ENCODE results near the gene GDF15.
"Not testable (repeated sequence)": the region's sequence is repeated elsewhere in the genome, so short reads cannot be mapped to it uniquely, and the experiment has no call there.

The GDF15 gene

DNA sequence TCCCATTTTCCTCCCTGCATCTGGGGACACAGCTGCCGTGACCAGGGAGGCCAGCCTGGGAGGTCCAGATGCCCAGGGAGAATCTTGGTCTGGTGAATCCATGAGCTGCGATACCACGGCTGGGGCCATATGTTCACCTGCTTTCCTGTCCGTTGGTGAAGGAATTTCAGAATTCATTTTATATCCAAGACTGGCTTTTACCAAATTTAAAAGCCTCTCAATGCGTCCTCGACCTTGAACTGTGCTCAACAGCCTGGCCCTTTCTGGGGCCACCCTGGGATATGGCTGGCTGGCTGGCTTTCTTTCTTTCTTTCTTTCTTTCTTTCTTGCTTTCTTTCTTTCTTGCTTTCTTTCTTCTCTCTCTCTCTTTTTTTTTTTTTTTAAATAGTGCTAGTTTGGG is 22.2 kb upstream of the GDF15 start:
- no peak for DNase-seq (ENCODE audit: low read depth in 2 of 2)

GRCh38 chr19:18364277-18364825 is 21.6 kb upstream of the GDF15 start:
- DNase-seq (ENCODE audit: low read depth in 2 of 2) = not testable (repeated sequence)

- peak; percentile 98 for DNase-seq (ENCODE audit: low read depth in 2 of 2)
Measured at GRCh38 chr19:18364826-18365528, 21.0 kb upstream of the GDF15 start.

DNA sequence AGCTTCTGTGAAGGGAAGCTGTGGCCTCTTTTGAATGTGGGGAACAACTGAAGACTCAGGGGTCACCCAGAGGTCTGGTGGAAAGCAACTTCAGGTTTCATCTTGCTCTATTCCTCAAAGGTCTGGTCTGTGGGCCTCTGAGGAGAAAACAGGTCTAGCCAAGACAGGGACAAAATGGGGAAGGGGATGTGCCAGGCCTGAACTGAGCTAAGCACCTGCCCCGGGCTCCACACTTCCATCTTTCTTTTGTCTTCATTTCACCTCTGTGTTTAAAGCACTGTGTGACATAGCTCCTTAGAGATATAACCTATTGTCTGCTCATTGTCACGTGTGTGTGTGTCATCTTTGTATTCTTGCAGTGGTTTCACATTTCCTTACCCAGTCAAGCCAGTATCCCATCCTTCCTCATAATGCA is 19.9 kb upstream of the GDF15 start:
- no peak for DNase-seq (ENCODE audit: low read depth in 2 of 2)

DNA sequence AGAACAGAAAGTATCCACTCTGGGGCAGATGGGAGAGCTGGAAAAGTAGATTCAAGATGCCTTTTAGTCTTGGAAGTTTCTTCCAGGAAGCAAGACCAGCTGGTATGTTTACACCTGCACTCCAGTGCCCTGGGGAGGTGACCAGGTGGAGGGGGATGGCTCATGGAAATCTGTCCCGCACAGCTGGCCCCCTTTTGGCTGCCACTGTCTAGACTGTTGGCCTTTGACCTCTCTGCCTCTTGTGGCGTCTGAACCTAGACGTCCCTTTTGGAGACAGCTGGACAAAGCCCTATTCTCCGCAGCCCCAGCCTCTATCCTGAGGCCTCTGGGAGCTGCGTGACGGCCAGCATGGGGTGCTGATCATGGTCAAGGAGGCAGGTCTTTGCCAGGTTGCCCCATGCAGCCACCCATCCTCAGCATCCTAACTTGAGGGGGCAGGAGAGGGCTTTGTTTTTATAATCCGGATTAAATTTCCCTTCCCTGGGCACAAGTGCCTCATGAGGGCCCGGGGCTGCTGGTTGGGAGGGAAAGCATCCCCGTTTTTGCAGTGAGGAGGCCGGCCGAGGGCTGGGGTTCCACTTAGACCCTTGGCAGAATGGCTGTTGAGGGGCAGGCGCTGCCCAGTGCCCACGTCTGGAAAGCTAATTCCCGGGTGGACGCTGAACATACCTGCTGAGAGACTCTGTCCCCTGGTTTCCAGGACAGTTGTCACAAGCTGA is 17.3 kb upstream of the GDF15 start:
- DNase-seq (ENCODE audit: low read depth in 2 of 2) = no peak

DNA sequence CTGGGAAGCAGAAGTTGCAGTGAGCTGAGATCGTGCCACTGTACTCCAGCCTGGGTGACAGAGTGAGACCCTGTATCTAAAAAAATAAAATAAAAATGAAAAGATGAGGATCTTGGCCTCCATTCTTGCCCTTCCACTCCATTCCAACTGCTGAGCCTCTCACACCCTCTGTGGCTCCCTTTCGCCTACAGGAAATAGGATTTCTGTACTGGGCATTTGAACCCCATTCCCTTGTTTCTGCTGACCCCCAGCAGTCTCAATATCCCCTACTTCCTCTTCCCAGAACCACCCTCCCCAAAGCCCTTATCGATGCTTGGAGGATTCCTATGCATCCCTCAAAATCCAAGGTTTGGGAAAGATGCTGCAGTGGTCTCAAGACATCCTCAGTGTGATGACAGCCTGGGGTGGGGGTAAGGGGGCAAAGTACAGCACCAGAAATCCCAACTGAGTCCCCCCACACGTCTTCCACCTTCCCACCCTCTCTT is 12.5 kb upstream of the GDF15 start:
- DNase-seq (ENCODE audit: low read depth in 2 of 2) = no peak

GRCh38 chr19:18373892-18374629 is 11.9 kb upstream of the GDF15 start:
- peak; percentile 74 to 78 for DNase-seq (ENCODE audit: low read depth in 2 of 2)

DNA sequence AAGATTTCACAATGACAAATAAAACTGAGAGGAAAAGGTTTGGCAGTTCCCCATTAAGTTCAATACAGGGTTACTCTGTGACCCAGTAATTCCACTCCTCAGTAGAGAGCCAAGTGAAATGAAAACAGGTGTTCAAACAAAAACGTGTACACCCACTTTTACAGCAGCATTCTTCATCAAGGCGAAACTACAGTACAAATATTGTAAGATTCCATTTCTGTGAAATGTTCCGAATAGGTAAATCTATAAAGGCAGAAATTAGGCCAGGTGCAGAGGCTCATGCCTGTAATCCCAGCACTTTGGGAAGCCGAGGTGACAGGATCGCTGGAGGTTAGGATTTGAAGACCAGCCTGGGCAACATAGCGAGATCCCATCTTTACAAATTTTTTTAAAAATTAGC is 8.9 kb upstream of the GDF15 start:
- no peak for DNase-seq (ENCODE audit: low read depth in 2 of 2)

DNA sequence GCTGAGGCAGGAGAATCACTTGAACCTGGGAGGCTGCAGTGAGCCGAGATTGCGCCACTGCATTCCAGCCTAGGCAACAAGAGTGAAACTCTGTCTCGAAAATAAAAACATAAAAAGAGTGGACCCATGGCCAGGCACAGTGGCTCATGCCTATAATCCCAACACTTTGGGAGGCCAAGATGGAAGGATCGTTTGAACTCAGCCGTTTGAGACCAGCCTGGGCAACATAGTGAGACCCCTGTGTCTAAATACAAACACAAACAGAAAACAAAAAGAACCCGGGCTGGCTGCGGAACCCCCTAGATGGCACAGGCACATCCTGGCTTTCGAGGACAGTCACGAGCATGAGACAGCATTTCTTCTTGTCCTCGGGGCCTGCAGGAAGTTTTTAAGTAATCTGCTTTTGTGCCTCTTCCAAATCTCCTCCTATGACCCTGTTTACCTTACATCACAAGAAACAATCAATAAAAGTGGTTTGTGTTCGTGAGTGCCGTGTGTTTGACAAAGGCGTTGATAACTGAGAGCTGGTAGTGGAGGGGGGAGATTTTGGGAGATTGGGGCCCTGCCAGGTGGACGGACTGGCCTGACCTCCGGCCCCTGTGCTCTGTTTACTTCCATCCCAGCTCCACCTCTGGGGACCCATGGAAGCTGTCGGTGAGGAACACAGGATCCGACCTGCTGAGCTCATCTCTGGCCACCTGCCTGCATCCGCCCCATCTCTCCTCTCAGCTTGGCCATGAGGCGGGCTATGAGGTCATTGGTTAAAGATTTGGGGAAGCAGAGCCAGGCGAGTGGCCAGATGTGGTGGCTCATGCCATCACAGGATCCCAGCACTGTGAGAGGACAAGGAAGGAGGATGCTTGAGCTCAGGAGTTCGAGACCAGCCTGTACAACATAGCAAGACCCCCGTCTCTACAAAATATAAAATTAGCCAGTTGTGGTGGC is 5.9 kb upstream of the GDF15 start:
- peak; percentile 44 to 53 for DNase-seq (ENCODE audit: low read depth in 2 of 2)

DNA sequence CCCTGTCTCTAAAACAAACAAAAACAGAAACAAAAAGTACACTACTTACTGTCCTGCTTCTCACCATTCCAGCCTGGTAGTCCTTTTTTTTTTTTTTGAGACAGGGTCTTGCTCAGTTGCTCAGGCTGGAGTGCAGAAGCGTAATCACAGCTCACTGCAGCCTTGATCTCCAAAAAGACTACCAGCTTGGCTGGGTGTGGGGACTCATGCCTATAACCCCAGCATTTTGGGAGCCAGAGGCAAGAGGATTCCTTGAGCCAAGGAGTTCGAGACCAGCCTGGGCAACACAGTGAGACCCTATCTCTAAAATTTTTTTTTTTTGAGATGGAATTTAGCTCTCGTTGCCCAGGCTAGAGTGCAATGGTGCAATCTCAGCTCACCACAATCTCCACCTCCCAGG is 5.1 kb upstream of the GDF15 start:
- DNase-seq (ENCODE audit: low read depth in 2 of 2) = no peak

DNA sequence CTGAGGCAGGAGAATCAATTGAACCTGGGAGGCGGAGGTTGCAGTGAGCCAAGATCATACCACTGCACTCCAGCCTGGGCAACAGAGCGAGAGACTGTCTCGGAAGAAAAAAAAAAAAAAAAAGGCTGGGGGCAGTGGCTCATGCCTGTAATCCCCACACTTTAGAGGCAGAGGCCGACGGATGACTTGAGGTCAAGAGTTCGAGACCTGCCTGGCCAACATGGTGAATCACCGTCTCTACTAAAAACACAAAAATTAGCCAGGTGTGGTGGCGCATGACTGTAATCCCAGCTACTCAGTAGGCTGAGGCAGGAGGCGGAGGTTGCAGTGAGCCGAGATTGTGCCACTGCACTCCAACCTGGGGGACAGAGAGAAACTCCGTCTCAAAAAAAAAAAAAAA is 2.3 kb upstream of the GDF15 start:
- DNase-seq (ENCODE audit: low read depth in 2 of 2) = not testable (repeated sequence)

DNA sequence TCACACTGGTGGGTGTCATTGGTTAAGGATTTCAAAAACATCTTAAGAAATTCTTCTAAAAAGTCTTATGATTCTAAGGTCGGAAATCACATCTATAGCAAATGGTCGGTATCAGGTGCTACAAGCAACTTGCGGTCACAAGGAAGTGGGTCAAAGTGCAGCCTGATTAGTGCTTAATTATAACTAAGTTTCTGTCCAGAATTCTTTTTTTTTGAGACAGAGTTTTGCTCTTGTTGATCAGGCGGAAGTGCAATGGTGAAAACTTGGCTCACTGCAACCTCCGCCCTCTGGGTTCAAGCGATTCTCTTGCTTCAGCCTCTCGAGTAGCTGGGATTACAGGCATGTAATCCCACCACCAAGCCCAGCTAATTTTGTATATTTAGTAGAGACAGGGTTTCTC is 1.2 kb upstream of the GDF15 start:
- no peak for DNase-seq (ENCODE audit: low read depth in 2 of 2)

- DNase-seq (ENCODE audit: low read depth in 2 of 2) = no peak
Measured at GRCh38 chr19:18385359-18385674, 641 bp upstream of the GDF15 start.

GRCh38 chr19:18386543-18387271 is 749 bp downstream of the GDF15 start:
- DNase-seq (ENCODE audit: low read depth in 2 of 2) = no peak

- DNase-seq (ENCODE audit: low read depth in 2 of 2) = no peak
Measured at GRCh38 chr19:18388100-18388959, 2.4 kb downstream of the GDF15 start.

DNA sequence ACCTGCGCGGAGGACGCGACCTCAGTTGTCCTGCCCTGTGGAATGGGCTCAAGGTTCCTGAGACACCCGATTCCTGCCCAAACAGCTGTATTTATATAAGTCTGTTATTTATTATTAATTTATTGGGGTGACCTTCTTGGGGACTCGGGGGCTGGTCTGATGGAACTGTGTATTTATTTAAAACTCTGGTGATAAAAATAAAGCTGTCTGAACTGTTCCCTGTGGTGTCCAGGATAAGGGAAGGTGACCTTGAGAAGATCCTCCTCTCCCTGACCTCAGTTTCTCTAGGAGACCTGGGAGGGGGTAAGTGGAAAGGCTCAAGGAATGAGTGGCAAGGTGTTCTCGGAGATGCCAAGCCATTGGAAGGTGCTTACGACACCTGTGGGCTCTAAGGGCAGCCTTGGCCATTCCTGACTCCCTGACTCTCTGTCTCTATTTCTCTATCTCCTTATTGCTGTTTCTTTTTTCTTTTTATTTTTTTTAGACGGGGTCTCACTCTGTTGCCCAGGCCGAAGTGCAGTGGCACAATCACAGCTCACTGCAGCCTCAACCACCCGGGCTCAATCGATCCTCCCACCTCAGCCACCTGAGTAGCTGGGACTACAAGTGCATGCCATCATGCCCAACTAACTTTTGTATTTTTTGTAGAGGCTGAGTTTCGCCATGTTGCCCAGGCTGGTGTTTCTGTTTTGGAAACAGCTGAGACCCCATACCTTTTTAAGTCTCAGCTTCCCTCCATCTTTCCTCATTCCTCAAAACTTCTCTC is 3.2 kb downstream of the GDF15 start:
- DNase-seq (ENCODE audit: low read depth in 2 of 2) = no peak

DNA sequence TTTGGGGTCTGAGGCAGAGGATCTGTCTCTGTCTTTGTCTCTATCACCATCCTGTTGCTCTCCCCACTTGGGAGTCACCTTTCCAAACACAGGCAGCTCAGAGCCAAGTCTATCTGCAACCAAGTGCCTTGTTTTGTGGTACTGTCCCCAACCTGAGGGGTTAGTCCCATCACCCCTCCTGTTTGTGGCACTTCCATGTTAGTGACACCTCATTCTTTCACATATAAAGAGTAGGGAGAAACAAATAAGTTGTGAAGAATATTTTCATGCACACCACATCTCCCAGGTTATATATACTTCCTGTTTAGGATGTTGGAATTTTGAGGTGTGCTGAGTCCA is 3.7 kb downstream of the GDF15 start:
- DNase-seq (ENCODE audit: low read depth in 2 of 2) = no peak

GRCh38 chr19:18390065-18390907 is 4.3 kb downstream of the GDF15 start:
- DNase-seq (ENCODE audit: low read depth in 2 of 2) = no peak

Measured in fibroblast of skin of left quadriceps (primary cell).